Astrocyte of the cerebellum (primary cell): ENCODE results near the gene MGLL.

Source experiments
- DNase-seq: peaks from one replicate; pipeline ENCODE4 v3.0.0-alpha.2; 2011; ENCODE audit warnings: low read depth
- H3K4me3 ChIP-seq: 2 replicates; pipeline ENCODE4 v1.5.1; 2011; ENCODE audit warnings: mild to moderate bottlenecking, low read depth, low read length, moderate library complexity
- in situ Hi-C: cut with HindIII; loops from 2 replicates; pipeline ENCODE4 v1.10.0; 2017; ENCODE audit warnings: low sequenced_read_pairs
- TF ChIP-seq, protein P1 (sequence below): IDR thresholded peaks from 2 replicates; pipeline ENCODE4 v1.5.1; 2012; ENCODE audit warnings: low read length, low read depth, moderate library complexity, mild to moderate bottlenecking; ENCODE audit errors: missing control alignments

MGLL gene

GRCh38 chr3:127650236-127650635, 172.1 kb downstream of the MGLL start:
- no peak overlapping the region for H3K4me3 ChIP-seq
- in situ Hi-C loops: no loop called here
- TF ChIP-seq, protein P1, sequence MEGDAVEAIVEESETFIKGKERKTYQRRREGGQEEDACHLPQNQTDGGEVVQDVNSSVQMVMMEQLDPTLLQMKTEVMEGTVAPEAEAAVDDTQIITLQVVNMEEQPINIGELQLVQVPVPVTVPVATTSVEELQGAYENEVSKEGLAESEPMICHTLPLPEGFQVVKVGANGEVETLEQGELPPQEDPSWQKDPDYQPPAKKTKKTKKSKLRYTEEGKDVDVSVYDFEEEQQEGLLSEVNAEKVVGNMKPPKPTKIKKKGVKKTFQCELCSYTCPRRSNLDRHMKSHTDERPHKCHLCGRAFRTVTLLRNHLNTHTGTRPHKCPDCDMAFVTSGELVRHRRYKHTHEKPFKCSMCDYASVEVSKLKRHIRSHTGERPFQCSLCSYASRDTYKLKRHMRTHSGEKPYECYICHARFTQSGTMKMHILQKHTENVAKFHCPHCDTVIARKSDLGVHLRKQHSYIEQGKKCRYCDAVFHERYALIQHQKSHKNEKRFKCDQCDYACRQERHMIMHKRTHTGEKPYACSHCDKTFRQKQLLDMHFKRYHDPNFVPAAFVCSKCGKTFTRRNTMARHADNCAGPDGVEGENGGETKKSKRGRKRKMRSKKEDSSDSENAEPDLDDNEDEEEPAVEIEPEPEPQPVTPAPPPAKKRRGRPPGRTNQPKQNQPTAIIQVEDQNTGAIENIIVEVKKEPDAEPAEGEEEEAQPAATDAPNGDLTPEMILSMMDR: no peak
- no peak for DNase-seq

GRCh38 chr3:127647845-127648204, 174.5 kb downstream of the MGLL start:
- H3K4me3 ChIP-seq: no peak overlapping the region
- DNase-seq: no peak
- in situ Hi-C loops: no loop called here
- TF ChIP-seq, protein P1: no peak

- in situ Hi-C loops: no loop called here
- DNase-seq: no peak
- no peak overlapping the region for H3K4me3 ChIP-seq
These were observed 175.0 kb downstream of the MGLL start for GRCh38 chr3:127647166-127647844.

DNA sequence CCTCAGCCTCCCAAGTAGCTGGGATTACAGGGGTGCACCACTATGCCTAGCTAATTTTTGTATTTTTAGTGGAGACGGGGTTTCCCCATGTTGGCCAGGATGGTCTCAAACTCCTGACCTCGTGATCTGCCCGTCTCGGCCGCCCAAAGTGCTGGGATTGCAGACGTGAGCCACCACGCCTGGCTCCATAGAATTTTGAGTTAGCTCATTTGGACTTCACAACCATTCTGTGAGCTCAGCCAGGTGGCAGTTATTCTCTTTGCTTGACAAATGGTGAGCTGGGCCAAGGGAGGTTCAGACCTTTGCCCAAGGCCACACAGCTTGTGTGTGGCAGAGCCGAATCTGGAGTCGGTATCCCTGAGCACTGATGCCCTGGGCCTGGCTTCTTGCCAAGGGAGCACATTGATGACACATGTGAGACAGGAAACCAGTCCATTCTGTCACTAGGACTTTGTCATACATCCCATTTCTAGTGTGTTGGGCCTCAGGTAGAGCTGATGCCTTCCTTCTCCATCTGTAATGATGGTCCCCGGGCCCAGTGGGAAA, 175.7 kb downstream of the MGLL start:
- TF ChIP-seq, protein P1: no peak

More at GRCh38 chr3:127647166-127647844, 175.0 kb downstream of the MGLL start:
- TF ChIP-seq, protein P1: no peak

DNA sequence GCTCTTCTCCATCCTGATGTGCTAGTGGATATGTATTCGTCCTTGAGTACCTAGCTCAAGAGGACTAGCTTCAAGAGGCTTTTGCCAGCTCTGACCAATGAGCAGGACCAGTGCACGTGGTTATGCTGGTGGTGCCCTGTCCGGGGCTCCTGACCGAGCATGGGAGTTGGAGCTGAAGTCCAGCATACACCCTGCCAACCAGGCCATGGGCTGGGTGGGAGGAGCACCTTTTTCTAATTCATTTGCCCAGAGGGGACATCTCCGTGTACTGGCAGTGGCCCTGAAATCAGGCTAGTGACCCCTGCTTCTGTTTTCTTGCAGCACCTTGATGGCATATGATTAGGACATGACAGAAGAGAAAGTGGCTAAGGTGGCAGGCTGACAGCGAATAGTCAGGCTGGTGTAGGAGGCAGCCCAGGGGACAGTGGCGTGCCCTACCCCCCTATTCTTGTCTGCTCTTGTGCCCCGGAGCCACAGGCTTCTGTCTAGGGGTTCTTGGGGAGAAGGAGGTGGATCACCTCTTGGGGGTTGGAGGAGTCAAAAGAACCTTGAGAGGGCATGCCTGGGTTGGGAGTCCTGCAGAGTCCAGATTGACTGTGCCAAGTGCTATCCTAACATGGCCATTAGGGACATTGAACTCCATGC, 176.8 kb downstream of the MGLL start:
- H3K4me3 ChIP-seq: no peak overlapping the region
- TF ChIP-seq, protein P1: no peak
- in situ Hi-C loops: no loop called here
- DNase-seq: no peak

More for the DNA sequence above, 175.7 kb downstream of the MGLL start:
- DNase-seq: no peak
- in situ Hi-C loops: no loop called here
- H3K4me3 ChIP-seq: no peak overlapping the region

DNA sequence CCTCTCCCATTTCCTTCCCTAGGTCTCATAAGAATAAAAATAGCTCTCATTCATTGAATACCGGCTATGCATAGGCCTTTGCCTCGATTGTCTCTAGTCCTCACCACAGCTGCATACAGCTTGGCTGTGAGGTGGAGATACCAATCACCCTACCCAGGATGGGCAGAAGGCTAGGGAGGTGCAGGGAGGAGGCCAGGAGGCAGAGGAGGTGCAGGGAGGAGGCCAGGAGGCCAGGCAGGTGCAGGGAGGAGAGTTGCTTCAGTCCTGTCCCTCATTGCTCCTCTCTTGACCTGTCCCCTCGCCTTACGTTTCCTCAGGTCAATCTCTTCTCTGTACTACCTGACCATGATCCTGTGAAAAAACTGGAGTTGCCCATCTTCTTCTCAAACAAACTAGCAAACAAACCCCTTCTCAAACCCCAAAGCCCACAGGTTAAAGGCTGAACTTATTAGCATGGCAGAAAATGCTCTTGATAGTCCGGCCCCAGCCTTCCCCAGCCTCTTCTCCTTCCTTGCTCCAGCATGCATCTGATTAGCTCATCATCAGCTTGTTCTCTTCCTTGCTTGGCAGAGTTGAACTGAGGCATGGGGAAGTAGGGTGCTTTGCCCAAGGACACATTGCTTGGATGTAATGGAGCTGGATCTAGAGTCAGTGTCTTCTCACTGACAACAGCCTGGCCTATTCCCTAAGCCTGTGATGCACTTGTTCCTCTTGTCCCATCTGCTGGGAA, 177.5 kb downstream of the MGLL start:
- in situ Hi-C loops: no loop called here
- no peak overlapping the region for H3K4me3 ChIP-seq
- DNase-seq: no peak
- TF ChIP-seq, protein P1: no peak
